GM23338 (cell line): ENCODE results near the gene COX10. TPM values are rescaled to one million over a fixed set of nuclear protein-coding genes. Genes with fewer than 3 reads are reported as not detected.

Source experiments
- ATAC-seq: fragments of 200-7000 bp; cut with Tn5 transposase; 3 replicates; pipeline ENCODE4 v1.9.1; 2020
- DNase-seq: peaks from one replicate; pipeline ENCODE4 v3.0.0-alpha.2; 2015; ENCODE audit warnings: low spot score
- H2AFZ ChIP-seq: fragments of 200-600 bp; sonication (generic); 2 replicates; pipeline ENCODE4 v1.8.0; 2016; ENCODE audit warnings: antibody characterized with exemption, mild to moderate bottlenecking, moderate library complexity
- H3F3A ChIP-seq: fragments of 200-600 bp; sonication (generic); replicated peaks from 2 replicates; pipeline ENCODE4 v1.8.0; 2017; ENCODE audit warnings: antibody characterized with exemption, mixed run types, low read depth
- H3K27ac ChIP-seq: fragments of 200-600 bp; sonication (generic); 2 replicates; pipeline ENCODE4 v1.6.1; 2016; ENCODE audit warnings: low read depth
- H3K27me3 ChIP-seq: fragments of 200-600 bp; sonication (generic); 2 replicates; pipeline ENCODE4 v1.8.0; 2016; ENCODE audit warnings: mild to moderate bottlenecking, mixed run types, moderate library complexity; ENCODE audit not compliant: insufficient read depth
- H3K36me3 ChIP-seq: fragments of 200-600 bp; sonication (generic); 2 replicates; pipeline ENCODE4 v1.8.0; 2016; ENCODE audit warnings: mild to moderate bottlenecking; ENCODE audit not compliant: insufficient read depth
- H3K4me1 ChIP-seq: fragments of 200-600 bp; sonication (generic); 2 replicates; pipeline ENCODE4 v1.8.0; 2016; ENCODE audit warnings: mild to moderate bottlenecking, moderate library complexity; ENCODE audit not compliant: insufficient read depth
- H3K4me2 ChIP-seq: fragments of 200-600 bp; sonication (generic); 2 replicates; pipeline ENCODE4 v1.7.1; 2017; ENCODE audit warnings: mixed run types
- H3K4me3 ChIP-seq: fragments of 200-600 bp; sonication (generic); 2 replicates; pipeline ENCODE4 v1.6.1; 2016; ENCODE audit warnings: mixed run types
- H3K79me2 ChIP-seq: fragments of 200-600 bp; sonication (generic); replicated peaks from 2 replicates; pipeline ENCODE4 v1.8.0; 2017; ENCODE audit warnings: mild to moderate bottlenecking; ENCODE audit not compliant: insufficient read depth
- H3K9me2 ChIP-seq: fragments of 200-600 bp; sonication (generic); 2 replicates; pipeline ENCODE4 v1.8.0; 2017; ENCODE audit not compliant: insufficient read depth
- H4K20me1 ChIP-seq: fragments of 200-600 bp; sonication (generic); replicated peaks from 2 replicates; pipeline ENCODE4 v1.8.0; 2017; ENCODE audit warnings: mild to moderate bottlenecking; ENCODE audit not compliant: insufficient read depth
- H3K27ac Mint-ChIP-seq: 2 replicates; pipeline ENCODE4 v1.8.0; 2020; ENCODE audit warnings: inconsistent platforms, mild to moderate bottlenecking, moderate library complexity, mixed read lengths
- H3K27me3 Mint-ChIP-seq: 3 replicates; pipeline ENCODE4 v1.8.0; 2022; ENCODE audit warnings: low read depth, mild to moderate bottlenecking, moderate library complexity, mixed read lengths, inconsistent platforms; ENCODE audit not compliant: insufficient read depth, poor library complexity
- H3K36me3 Mint-ChIP-seq: 3 replicates; pipeline ENCODE4 v1.8.0; 2021; ENCODE audit warnings: low read depth, mild to moderate bottlenecking, inconsistent platforms, moderate library complexity, mixed read lengths
- H3K4me1 Mint-ChIP-seq: 3 replicates; pipeline ENCODE4 v1.8.0; 2020; ENCODE audit warnings: mild to moderate bottlenecking, inconsistent platforms, mixed read lengths
- H3K4me3 Mint-ChIP-seq: 3 replicates; pipeline ENCODE4 v1.8.0; 2021; ENCODE audit warnings: moderate library complexity, mild to moderate bottlenecking, inconsistent platforms, mixed read lengths
- H3K9me3 Mint-ChIP-seq: 3 replicates; pipeline ENCODE4 v1.8.0; 2020; ENCODE audit warnings: moderate library complexity, mild to moderate bottlenecking, inconsistent platforms, mixed read lengths
- CREB1 ChIP-seq: fragments of 250-450 bp; sonication (Bioruptor Pico); IDR thresholded peaks from 2 replicates; pipeline ENCODE4 v1.5.0; 2020; ENCODE audit warnings: low read depth, mild to moderate bottlenecking, moderate library complexity
- EZH2 ChIP-seq: fragments of 200-600 bp; sonication (generic); IDR thresholded peaks from one replicate; pipeline ENCODE4 v1.8.0; 2017; ENCODE audit warnings: antibody characterized with exemption, mild to moderate bottlenecking, low read depth; ENCODE audit not compliant: unreplicated experiment
- EZH2phosphoT487 ChIP-seq: fragments of 200-600 bp; sonication (generic); IDR thresholded peaks from one replicate; pipeline ENCODE4 v1.8.1; 2018; ENCODE audit warnings: antibody characterized with exemption; ENCODE audit not compliant: unreplicated experiment
- JUNB ChIP-seq: IDR thresholded peaks from one replicate; pipeline ENCODE4 v1.6.1; 2016; ENCODE audit warnings: antibody characterized with exemption; ENCODE audit not compliant: unreplicated experiment
- NANOG ChIP-seq: IDR thresholded peaks from 2 replicates; pipeline ENCODE4 v1.6.1; 2016; ENCODE audit warnings: antibody characterized with exemption, borderline replicate concordance
- POLR2AphosphoS5 ChIP-seq: IDR thresholded peaks from 2 replicates; pipeline ENCODE4 v1.6.1; 2016; ENCODE audit warnings: antibody characterized with exemption, low read depth
- STAT1 ChIP-seq: IDR thresholded peaks from one replicate; pipeline ENCODE4 v1.6.1; 2016; ENCODE audit warnings: antibody characterized with exemption; ENCODE audit not compliant: unreplicated experiment
- ZNF114 ChIP-seq: fragments of 250-450 bp; sonication (Bioruptor Pico); IDR thresholded peaks from 2 replicates; pipeline ENCODE4 v1.5.0; 2020; ENCODE audit warnings: mild to moderate bottlenecking, moderate library complexity
- ZNF331 ChIP-seq: fragments of 250-450 bp; sonication (Bioruptor Pico); IDR thresholded peaks from 2 replicates; pipeline ENCODE4 v1.5.0; 2020; ENCODE audit warnings: low read depth, mild to moderate bottlenecking, moderate library complexity
- polyA plus RNA-seq: library from polyadenylated mRNA; unstranded; fragments of >200 nt; fragmentation: Nextera tagmentation; extraction: Ambion mirVana; gene quantifications from 2 replicates; pipeline ENCODE4 v1.2.1, GENCODE V29; 2016
- total RNA-seq: library from RNA; depleted of rRNA; stranded (reverse); fragments of >200 nt; shearing (Covaris generic); gene quantifications from 2 replicates; pipeline ENCODE4 v1.2.3, GENCODE V29; 2014
- TF ChIP-seq, protein P1 (sequence below): IDR thresholded peaks from 2 replicates; pipeline ENCODE4 v1.6.1; 2016; ENCODE audit warnings: antibody characterized with exemption
- TF ChIP-seq, protein P2 (sequence below), 2 experiments: fragments of 200-600 bp in 1 of 2; sonication (generic) in 1 of 2; conservative IDR thresholded peaks; 2 replicates each; pipeline versions ENCODE4 v1.5.1 to v1.6.1; 2016 to 2017; ENCODE audit warnings: antibody characterized with exemption in 2 of 2, low read depth in 2 of 2, mild to moderate bottlenecking in 2 of 2, moderate library complexity in 1 of 2
- TF ChIP-seq, protein P3 (sequence below): fragments of 250-450 bp; sonication (Bioruptor Pico); IDR thresholded peaks from 2 replicates; pipeline ENCODE4 v1.5.0; 2020; ENCODE audit warnings: mild to moderate bottlenecking, moderate library complexity
- TF ChIP-seq, protein P4 (sequence below): IDR thresholded peaks from one replicate; pipeline ENCODE4 v1.6.1; 2018; ENCODE audit warnings: antibody characterized with exemption; ENCODE audit not compliant: unreplicated experiment

Gene COX10
- total and polyA plus RNA-seq, 2 experiments from 2014 or later = 25.7 to 46.6 TPM

DNA sequence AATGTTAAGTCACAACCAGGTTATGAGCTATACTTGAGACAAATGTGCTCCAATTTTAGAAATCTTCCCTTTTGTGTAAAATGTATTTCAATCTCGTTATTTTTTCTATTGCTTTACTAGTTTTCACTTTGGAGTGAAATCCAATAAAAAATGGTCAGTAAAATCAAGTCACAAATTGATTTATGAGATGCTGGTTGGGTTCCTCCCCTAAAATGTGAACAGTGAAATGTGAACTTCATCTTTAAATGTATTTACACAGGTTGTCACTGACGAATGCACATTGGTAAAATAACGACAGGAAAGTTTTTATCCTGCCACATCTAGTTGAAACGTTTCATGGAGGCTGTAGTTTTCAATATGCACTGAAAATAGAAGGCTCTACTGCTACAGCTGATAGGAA lies 55.5 kb downstream of the COX10 start:
- no peaks in the 10 kb centered on the region for H3K9me3 Mint-ChIP-seq
- Histone ChIP-seq H2AFZ (no peak overlapping the region), H4K20me1 (0 out of 2 replicates have a peak, but pooled peaks cover 5% of the 10 kb centered on the region), H3K4me2 (no peak overlapping the region), H3K27ac (no peak overlapping the region), H3F3A (no peaks in the 10 kb centered on the region), H3K79me2 (peaks cover 24% of the 10 kb centered on the region), H3K4me1 (peaks cover 37% of the 10 kb centered on the region), H3K4me3 (no peak overlapping the region), H3K9me2 (no peaks in the 10 kb centered on the region), H3K27me3 (no peaks in the 10 kb centered on the region), H3K36me3 (no peaks in the 10 kb centered on the region)
- no peaks in the 10 kb centered on the region for H3K27me3 Mint-ChIP-seq
- ATAC-seq (no peak), DNase-seq (no peak)
- no peak overlapping the region for H3K4me3 Mint-ChIP-seq
- H3K4me1 Mint-ChIP-seq = peaks cover 40% of the 10 kb centered on the region
- TF ChIP-seq, protein P1, sequence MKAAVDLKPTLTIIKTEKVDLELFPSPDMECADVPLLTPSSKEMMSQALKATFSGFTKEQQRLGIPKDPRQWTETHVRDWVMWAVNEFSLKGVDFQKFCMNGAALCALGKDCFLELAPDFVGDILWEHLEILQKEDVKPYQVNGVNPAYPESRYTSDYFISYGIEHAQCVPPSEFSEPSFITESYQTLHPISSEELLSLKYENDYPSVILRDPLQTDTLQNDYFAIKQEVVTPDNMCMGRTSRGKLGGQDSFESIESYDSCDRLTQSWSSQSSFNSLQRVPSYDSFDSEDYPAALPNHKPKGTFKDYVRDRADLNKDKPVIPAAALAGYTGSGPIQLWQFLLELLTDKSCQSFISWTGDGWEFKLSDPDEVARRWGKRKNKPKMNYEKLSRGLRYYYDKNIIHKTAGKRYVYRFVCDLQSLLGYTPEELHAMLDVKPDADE = no peak
- TF ChIP-seq CREB1 (CRISPR knock-in tag) = no peak
- TF ChIP-seq ZNF331 (CRISPR knock-in tag) = no peak
- TF ChIP-seq, protein P2, sequence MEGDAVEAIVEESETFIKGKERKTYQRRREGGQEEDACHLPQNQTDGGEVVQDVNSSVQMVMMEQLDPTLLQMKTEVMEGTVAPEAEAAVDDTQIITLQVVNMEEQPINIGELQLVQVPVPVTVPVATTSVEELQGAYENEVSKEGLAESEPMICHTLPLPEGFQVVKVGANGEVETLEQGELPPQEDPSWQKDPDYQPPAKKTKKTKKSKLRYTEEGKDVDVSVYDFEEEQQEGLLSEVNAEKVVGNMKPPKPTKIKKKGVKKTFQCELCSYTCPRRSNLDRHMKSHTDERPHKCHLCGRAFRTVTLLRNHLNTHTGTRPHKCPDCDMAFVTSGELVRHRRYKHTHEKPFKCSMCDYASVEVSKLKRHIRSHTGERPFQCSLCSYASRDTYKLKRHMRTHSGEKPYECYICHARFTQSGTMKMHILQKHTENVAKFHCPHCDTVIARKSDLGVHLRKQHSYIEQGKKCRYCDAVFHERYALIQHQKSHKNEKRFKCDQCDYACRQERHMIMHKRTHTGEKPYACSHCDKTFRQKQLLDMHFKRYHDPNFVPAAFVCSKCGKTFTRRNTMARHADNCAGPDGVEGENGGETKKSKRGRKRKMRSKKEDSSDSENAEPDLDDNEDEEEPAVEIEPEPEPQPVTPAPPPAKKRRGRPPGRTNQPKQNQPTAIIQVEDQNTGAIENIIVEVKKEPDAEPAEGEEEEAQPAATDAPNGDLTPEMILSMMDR (conservative IDR thresholded peaks at IDR 0.05; ENCODE audit: low read depth in 2 of 2) = no peak
- no peak for TF ChIP-seq POLR2AphosphoS5
- TF ChIP-seq, protein P3, sequence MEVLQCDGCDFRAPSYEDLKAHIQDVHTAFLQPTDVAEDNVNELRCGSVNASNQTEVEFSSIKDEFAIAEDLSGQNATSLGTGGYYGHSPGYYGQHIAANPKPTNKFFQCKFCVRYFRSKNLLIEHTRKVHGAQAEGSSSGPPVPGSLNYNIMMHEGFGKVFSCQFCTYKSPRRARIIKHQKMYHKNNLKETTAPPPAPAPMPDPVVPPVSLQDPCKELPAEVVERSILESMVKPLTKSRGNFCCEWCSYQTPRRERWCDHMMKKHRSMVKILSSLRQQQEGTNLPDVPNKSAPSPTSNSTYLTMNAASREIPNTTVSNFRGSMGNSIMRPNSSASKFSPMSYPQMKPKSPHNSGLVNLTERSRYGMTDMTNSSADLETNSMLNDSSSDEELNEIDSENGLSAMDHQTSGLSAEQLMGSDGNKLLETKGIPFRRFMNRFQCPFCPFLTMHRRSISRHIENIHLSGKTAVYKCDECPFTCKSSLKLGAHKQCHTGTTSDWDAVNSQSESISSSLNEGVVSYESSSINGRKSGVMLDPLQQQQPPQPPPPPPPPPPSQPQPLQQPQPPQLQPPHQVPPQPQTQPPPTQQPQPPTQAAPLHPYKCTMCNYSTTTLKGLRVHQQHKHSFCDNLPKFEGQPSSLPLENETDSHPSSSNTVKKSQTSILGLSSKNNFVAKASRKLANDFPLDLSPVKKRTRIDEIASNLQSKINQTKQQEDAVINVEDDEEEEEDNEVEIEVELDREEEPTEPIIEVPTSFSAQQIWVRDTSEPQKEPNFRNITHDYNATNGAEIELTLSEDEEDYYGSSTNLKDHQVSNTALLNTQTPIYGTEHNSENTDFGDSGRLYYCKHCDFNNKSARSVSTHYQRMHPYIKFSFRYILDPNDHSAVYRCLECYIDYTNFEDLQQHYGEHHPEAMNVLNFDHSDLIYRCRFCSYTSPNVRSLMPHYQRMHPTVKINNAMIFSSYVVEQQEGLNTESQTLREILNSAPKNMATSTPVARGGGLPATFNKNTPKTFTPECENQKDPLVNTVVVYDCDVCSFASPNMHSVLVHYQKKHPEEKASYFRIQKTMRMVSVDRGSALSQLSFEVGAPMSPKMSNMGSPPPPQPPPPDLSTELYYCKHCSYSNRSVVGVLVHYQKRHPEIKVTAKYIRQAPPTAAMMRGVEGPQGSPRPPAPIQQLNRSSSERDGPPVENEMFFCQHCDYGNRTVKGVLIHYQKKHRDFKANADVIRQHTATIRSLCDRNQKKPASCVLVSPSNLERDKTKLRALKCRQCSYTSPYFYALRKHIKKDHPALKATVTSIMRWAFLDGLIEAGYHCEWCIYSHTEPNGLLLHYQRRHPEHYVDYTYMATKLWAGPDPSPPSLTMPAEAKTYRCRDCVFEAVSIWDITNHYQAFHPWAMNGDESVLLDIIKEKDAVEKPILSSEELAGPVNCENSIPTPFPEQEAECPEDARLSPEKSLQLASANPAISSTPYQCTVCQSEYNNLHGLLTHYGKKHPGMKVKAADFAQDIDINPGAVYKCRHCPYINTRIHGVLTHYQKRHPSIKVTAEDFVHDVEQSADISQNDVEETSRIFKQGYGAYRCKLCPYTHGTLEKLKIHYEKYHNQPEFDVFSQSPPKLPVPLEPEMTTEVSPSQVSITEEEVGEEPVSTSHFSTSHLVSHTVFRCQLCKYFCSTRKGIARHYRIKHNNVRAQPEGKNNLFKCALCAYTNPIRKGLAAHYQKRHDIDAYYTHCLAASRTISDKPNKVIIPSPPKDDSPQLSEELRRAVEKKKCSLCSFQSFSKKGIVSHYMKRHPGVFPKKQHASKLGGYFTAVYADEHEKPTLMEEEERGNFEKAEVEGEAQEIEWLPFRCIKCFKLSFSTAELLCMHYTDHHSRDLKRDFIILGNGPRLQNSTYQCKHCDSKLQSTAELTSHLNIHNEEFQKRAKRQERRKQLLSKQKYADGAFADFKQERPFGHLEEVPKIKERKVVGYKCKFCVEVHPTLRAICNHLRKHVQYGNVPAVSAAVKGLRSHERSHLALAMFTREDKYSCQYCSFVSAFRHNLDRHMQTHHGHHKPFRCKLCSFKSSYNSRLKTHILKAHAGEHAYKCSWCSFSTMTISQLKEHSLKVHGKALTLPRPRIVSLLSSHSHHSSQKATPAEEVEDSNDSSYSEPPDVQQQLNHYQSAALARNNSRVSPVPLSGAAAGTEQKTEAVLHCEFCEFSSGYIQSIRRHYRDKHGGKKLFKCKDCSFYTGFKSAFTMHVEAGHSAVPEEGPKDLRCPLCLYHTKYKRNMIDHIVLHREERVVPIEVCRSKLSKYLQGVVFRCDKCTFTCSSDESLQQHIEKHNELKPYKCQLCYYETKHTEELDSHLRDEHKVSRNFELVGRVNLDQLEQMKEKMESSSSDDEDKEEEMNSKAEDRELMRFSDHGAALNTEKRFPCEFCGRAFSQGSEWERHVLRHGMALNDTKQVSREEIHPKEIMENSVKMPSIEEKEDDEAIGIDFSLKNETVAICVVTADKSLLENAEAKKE = no peak
- no peak for TF ChIP-seq JUNB
- no peak for TF ChIP-seq STAT1
- TF ChIP-seq, protein P4, sequence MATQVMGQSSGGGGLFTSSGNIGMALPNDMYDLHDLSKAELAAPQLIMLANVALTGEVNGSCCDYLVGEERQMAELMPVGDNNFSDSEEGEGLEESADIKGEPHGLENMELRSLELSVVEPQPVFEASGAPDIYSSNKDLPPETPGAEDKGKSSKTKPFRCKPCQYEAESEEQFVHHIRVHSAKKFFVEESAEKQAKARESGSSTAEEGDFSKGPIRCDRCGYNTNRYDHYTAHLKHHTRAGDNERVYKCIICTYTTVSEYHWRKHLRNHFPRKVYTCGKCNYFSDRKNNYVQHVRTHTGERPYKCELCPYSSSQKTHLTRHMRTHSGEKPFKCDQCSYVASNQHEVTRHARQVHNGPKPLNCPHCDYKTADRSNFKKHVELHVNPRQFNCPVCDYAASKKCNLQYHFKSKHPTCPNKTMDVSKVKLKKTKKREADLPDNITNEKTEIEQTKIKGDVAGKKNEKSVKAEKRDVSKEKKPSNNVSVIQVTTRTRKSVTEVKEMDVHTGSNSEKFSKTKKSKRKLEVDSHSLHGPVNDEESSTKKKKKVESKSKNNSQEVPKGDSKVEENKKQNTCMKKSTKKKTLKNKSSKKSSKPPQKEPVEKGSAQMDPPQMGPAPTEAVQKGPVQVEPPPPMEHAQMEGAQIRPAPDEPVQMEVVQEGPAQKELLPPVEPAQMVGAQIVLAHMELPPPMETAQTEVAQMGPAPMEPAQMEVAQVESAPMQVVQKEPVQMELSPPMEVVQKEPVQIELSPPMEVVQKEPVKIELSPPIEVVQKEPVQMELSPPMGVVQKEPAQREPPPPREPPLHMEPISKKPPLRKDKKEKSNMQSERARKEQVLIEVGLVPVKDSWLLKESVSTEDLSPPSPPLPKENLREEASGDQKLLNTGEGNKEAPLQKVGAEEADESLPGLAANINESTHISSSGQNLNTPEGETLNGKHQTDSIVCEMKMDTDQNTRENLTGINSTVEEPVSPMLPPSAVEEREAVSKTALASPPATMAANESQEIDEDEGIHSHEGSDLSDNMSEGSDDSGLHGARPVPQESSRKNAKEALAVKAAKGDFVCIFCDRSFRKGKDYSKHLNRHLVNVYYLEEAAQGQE = no peak
- TF ChIP-seq EZH2phosphoT487 = no peak
- TF ChIP-seq NANOG = no peak
- no peak for TF ChIP-seq ZNF114 (CRISPR knock-in tag)
- no peak for TF ChIP-seq EZH2
- H3K36me3 Mint-ChIP-seq = no peaks in the 10 kb centered on the region
- no peak overlapping the region for H3K27ac Mint-ChIP-seq
